Endodermal cell (in vitro differentiated cells): ENCODE data around the gene KLHL26. TPM values are rescaled to one million over a fixed set of nuclear protein-coding genes. Genes with fewer than 3 reads are reported as not detected.

Experiments used
- DNase-seq: peaks from one replicate; pipeline ENCODE4 v3.0.0-alpha.2; 2017
- H3K27ac ChIP-seq: 2 replicates; pipeline ENCODE4 v1.5.1; 2013; ENCODE audit warnings: mild to moderate bottlenecking, low read depth, low read length, moderate library complexity
- H3K27me3 ChIP-seq: 2 replicates; pipeline ENCODE4 v1.6.1; 2013; ENCODE audit warnings: mild to moderate bottlenecking, low read length, moderate library complexity; ENCODE audit not compliant: insufficient read depth, control insufficient read depth, poor library complexity, severe bottlenecking
- H3K36me3 ChIP-seq: 2 replicates; pipeline ENCODE4 v1.7.0; 2013; ENCODE audit warnings: mild to moderate bottlenecking, low read length, moderate library complexity; ENCODE audit not compliant: control insufficient read depth, insufficient read depth
- H3K4me1 ChIP-seq: one replicate; pipeline ENCODE4 v1.7.0; 2013; ENCODE audit warnings: low read length; ENCODE audit not compliant: control insufficient read depth, insufficient read depth
- H3K4me3 ChIP-seq: 2 replicates; pipeline ENCODE4 v1.5.1; 2013; ENCODE audit warnings: mild to moderate bottlenecking, low read length, moderate library complexity
- H3K9ac ChIP-seq: 2 replicates; pipeline ENCODE4 v1.6.1; 2013; ENCODE audit warnings: mild to moderate bottlenecking, low read length, moderate library complexity; ENCODE audit not compliant: poor library complexity, severe bottlenecking; ENCODE audit errors: extremely low read depth
- H3K9me3 ChIP-seq: 2 replicates; pipeline ENCODE4 v1.6.1; 2013; ENCODE audit warnings: mild to moderate bottlenecking, low read length, moderate library complexity; ENCODE audit not compliant: control insufficient read depth
- H3K27ac Mint-ChIP-seq: 2 replicates; pipeline ENCODE4 v1.8.0; 2020; ENCODE audit warnings: mixed read lengths
- H3K27me3 Mint-ChIP-seq: 2 replicates; pipeline ENCODE4 v1.8.0; 2021; ENCODE audit warnings: mild to moderate bottlenecking, mixed read lengths; ENCODE audit not compliant: insufficient read depth
- H3K36me3 Mint-ChIP-seq: 2 replicates; pipeline ENCODE4 v1.8.0; 2020; ENCODE audit warnings: low read depth, mixed read lengths
- H3K4me1 Mint-ChIP-seq: 2 replicates; pipeline ENCODE4 v1.8.0; 2020; ENCODE audit warnings: mixed read lengths
- H3K4me3 Mint-ChIP-seq: 2 replicates; pipeline ENCODE4 v1.8.0; 2020; ENCODE audit warnings: mild to moderate bottlenecking, moderate library complexity, mixed read lengths
- H3K9me3 Mint-ChIP-seq: 2 replicates; pipeline ENCODE4 v1.8.0; 2020; ENCODE audit warnings: mild to moderate bottlenecking, mixed read lengths
- WGBS, 2 experiments: methylation state at CpG; one replicate each; pipeline versions ENCODE4 v1.1.5 to v1.1.7; 2013; ENCODE audit warnings: missing lambda C conversion rate in 2 of 2, mixed read lengths in 1 of 2; ENCODE audit not compliant: insufficient coverage in 1 of 2, insufficient read length in 1 of 2; 5-methylcytosine and 5-hydroxymethylcytosine counted together
- total RNA-seq, 2 donors: library from RNA; stranded (reverse); fragmentation: NEBNext Ultra II Directional in 1 of 2; extraction: Animal tissue kit (Norgen Biotek cat#: 25700) in 1 of 2; gene quantifications; 2 replicates in 1 of 2; 3 replicates in 1 of 2; pipeline ENCODE4 v1.2.1, GENCODE V29; 2021
- TF ChIP-seq, protein P1 (sequence below): fragments of 200-600 bp; sonication (generic); conservative IDR thresholded peaks from 2 replicates; pipeline ENCODE4 v1.5.0; 2021; ENCODE audit warnings: antibody characterized with exemption, mild to moderate bottlenecking

KLHL26 gene
- total RNA-seq, 2 donors from 2014 or later, result 9.4 to 11.2 TPM

DNA sequence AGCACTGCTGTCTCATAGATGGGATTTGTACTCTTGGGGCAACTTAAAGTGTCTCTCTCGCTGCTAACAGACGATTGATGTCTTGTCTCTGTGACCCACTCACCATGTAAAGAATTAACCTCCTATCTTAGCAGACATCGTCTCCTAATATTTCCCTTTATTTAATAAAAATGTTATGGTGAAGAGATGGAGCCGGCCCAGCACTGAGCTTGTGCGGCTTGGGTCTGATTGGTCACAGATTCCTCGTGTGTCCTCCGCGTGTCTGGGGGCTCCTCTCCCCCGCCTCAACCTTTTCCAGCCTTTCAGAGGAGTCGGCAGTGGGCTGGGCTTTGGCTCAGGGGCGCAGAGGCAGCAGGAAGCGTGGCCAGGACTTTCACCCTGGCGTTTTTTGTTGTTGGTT lies 33.5 kb downstream of the KLHL26 start:
- no peaks in the 10 kb centered on the region for H3K9me3 Mint-ChIP-seq
- H3K36me3 Mint-ChIP-seq, result peaks cover 18% of the 10 kb centered on the region
- DNase-seq, result no peak
- WGBS, 2 experiments, result 88 to 91% methylated on average over 11 to 12 of the region's 13 CpGs
- no peak overlapping the region for H3K4me3 Mint-ChIP-seq
- no peaks in the 10 kb centered on the region for H3K4me1 Mint-ChIP-seq
- Histone ChIP-seq H3K4me3 (no peak overlapping the region), H3K4me1 (no peaks in the 10 kb centered on the region), H3K9me3 (no peaks in the 10 kb centered on the region), H3K36me3 (no peaks in the 10 kb centered on the region), H3K9ac (no peak overlapping the region), H3K27ac (no peak overlapping the region), H3K27me3 (no peaks in the 10 kb centered on the region)
- H3K27ac Mint-ChIP-seq, result no peak overlapping the region
- no peaks in the 10 kb centered on the region for H3K27me3 Mint-ChIP-seq
- TF ChIP-seq, protein P1, sequence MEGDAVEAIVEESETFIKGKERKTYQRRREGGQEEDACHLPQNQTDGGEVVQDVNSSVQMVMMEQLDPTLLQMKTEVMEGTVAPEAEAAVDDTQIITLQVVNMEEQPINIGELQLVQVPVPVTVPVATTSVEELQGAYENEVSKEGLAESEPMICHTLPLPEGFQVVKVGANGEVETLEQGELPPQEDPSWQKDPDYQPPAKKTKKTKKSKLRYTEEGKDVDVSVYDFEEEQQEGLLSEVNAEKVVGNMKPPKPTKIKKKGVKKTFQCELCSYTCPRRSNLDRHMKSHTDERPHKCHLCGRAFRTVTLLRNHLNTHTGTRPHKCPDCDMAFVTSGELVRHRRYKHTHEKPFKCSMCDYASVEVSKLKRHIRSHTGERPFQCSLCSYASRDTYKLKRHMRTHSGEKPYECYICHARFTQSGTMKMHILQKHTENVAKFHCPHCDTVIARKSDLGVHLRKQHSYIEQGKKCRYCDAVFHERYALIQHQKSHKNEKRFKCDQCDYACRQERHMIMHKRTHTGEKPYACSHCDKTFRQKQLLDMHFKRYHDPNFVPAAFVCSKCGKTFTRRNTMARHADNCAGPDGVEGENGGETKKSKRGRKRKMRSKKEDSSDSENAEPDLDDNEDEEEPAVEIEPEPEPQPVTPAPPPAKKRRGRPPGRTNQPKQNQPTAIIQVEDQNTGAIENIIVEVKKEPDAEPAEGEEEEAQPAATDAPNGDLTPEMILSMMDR, result no peak

DNA sequence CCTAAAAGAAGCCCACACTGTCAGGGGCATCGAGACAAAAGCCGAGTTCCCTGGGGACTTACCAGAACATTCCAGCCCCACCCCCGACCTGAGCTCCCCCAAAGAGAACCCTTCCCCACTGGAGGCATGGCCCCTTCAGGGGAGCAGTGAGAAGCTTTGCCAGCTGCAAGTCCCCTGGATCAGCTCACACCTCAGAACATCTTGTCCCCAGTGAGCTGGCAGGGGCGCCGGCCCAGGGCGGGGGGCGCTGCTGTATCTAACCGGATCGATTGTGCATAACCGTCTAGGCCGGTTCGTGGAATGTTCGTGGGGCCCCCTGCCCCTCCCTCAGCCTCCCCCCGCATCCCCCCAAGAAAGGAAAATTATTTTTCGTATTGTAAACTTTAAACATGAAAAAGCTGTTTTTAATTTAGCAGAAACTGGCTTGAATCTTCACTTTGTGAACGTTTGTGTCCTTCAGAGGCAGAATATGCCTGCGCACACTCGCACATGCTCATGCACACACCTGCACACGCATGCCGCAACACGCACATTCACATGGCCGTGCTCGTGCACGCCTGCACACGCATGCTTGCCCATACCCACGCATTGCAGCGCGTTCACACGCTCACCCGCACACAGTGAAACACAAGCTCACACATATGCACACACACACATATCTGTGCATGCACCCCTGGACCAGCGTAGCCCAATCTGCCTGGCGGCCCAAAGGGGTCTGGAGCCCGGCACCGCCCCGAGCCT lies 34.6 kb downstream of the KLHL26 start:
- TF ChIP-seq, protein P1, result no peak

DNA sequence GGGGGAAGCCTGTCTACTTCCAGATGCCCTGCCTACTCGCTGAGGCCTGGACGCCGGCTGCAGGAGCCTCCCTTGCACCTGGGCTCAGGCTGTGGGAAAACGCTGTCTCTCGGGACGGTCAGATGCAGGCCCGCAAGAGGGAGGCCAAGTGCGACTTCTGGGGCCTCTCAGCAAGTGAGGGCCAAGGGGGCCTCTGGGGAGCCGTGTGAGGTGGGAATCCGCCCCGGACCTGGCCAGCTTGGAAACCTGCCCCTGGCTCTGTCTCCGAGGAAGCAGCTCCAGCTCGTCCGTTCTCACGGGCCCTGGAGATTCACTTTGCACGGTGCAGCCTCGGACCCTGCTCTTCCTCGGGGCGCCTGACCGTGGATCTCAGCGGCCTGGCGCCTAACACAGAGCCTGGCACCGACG lies 35.2 kb downstream of the KLHL26 start:
- H3K36me3 Mint-ChIP-seq, result peaks cover 18% of the 10 kb centered on the region
- no peaks in the 10 kb centered on the region for H3K27me3 ChIP-seq
- no peak overlapping the region for H3K27ac Mint-ChIP-seq
- no peak overlapping the region for H3K27ac ChIP-seq
- H3K27me3 Mint-ChIP-seq, result no peaks in the 10 kb centered on the region
- no peaks in the 10 kb centered on the region for H3K4me1 ChIP-seq
- H3K9me3 ChIP-seq, result no peaks in the 10 kb centered on the region
- H3K4me1 Mint-ChIP-seq, result no peaks in the 10 kb centered on the region
- no peaks in the 10 kb centered on the region for H3K9me3 Mint-ChIP-seq
- no peak overlapping the region for H3K4me3 Mint-ChIP-seq
- no peak for DNase-seq
- no peak overlapping the region for H3K4me3 ChIP-seq
- no peak overlapping the region for H3K9ac ChIP-seq
- TF ChIP-seq, protein P1, result no peak
- no peaks in the 10 kb centered on the region for H3K36me3 ChIP-seq
- WGBS, 2 experiments, result 92 to 94% methylated on average over 16 to 24 of the region's 24 CpGs

More for the DNA sequence above, 34.6 kb downstream of the KLHL26 start:
- no peaks in the 10 kb centered on the region for H3K27me3 Mint-ChIP-seq
- Histone ChIP-seq H3K9ac (no peak overlapping the region), H3K9me3 (no peaks in the 10 kb centered on the region), H3K27ac (no peak overlapping the region), H3K4me3 (no peak overlapping the region), H3K27me3 (no peaks in the 10 kb centered on the region), H3K4me1 (no peaks in the 10 kb centered on the region), H3K36me3 (no peaks in the 10 kb centered on the region)
- 94 to 96% methylated on average over 14 to 35 of the region's 35 CpGs for WGBS, 2 experiments
- H3K4me3 Mint-ChIP-seq, result no peak overlapping the region
- DNase-seq, result no peak
- H3K4me1 Mint-ChIP-seq, result no peaks in the 10 kb centered on the region
- no peak overlapping the region for H3K27ac Mint-ChIP-seq
- H3K36me3 Mint-ChIP-seq, result peaks cover 18% of the 10 kb centered on the region
- H3K9me3 Mint-ChIP-seq, result no peaks in the 10 kb centered on the region
